K562 (cell line): Measurements from ENCODE around the gene MED20. TPM values are rescaled to one million over a fixed set of nuclear protein-coding genes. Genes with fewer than 3 reads are reported as not detected.

Source experiments
- BCLAF1 ChIP-seq, 2 experiments: fragments of 450-650 bp in 1 of 2; IDR thresholded peaks; 2 replicates each; pipeline ENCODE4 v1.6.1; 2011 to 2017; ENCODE audit warnings: low read depth in 2 of 2, antibody characterized with exemption in 1 of 2, borderline replicate concordance in 1 of 2, low read length in 1 of 2, mild to moderate bottlenecking in 1 of 2, mixed read lengths in 1 of 2; ENCODE audit not compliant: control insufficient read depth in 1 of 2
- CREB3 ChIP-seq: fragments of 450-650 bp; conservative IDR thresholded peaks from 2 replicates; pipeline ENCODE4 v1.6.1; 2016; ENCODE audit warnings: missing genetic modification characterization, low read depth, mild to moderate bottlenecking, missing compliant biosample characterization, moderate library complexity
- DEAF1 ChIP-seq: fragments of 450-650 bp; formaldehyde crosslinking; IDR thresholded peaks from 2 replicates; pipeline ENCODE4 v1.4.0; 2020; ENCODE audit warnings: mild to moderate bottlenecking, moderate library complexity
- ELK3 ChIP-seq: fragments of 450-650 bp; formaldehyde crosslinking; IDR thresholded peaks from 2 replicates; pipeline ENCODE4 v1.4.0; 2020; ENCODE audit warnings: mild to moderate bottlenecking
- EP400 ChIP-seq: fragments of 450-650 bp; IDR thresholded peaks from 2 replicates; pipeline ENCODE4 v1.6.1; 2017; ENCODE audit warnings: antibody characterized with exemption, mild to moderate bottlenecking, moderate library complexity
- HDAC2 ChIP-seq: fragments of 450-650 bp; IDR thresholded peaks from 2 replicates; pipeline ENCODE4 v1.6.1; 2016; ENCODE audit warnings: mild to moderate bottlenecking
- KLF13 ChIP-seq: fragments of 450-650 bp; IDR thresholded peaks from 2 replicates; pipeline ENCODE4 v1.6.1; 2016; ENCODE audit warnings: missing genetic modification characterization, low read depth, mild to moderate bottlenecking, missing compliant biosample characterization, moderate library complexity, borderline replicate concordance
- MTF1 ChIP-seq: fragments of 250-450 bp; sonication (Bioruptor Pico); IDR thresholded peaks from 2 replicates; pipeline ENCODE4 v1.9.0; 2021; ENCODE audit warnings: moderate library complexity, mild to moderate bottlenecking, inconsistent platforms, borderline replicate concordance
- MYNN ChIP-seq, 2 experiments: sonication (generic); formaldehyde crosslinking in 1 of 2; IDR thresholded peaks; 2 replicates each; pipeline versions ENCODE4 v1.5.0 to v1.6.1; 2016 to 2020; ENCODE audit warnings: antibody characterized with exemption in 1 of 2, missing genetic modification reagents in 1 of 2
- PHB ChIP-seq: fragments of 250-450 bp; sonication (Bioruptor Pico); IDR thresholded peaks from 2 replicates; pipeline ENCODE4 v1.5.0; 2021
- POLR2AphosphoS5 ChIP-seq: IDR thresholded peaks from 2 replicates; pipeline ENCODE4 v1.6.1; 2011; ENCODE audit warnings: mild to moderate bottlenecking, low read depth, low read length, moderate library complexity; ENCODE audit not compliant: control insufficient read depth, insufficient read depth
- SMARCA4 ChIP-seq: fragments of 450-650 bp; IDR thresholded peaks from 2 replicates; pipeline ENCODE4 v1.6.1; 2016
- THAP7 ChIP-seq: fragments of 250-450 bp; sonication (Bioruptor Pico); IDR thresholded peaks from 2 replicates; pipeline ENCODE4 v1.5.0; 2021
- XRCC3 ChIP-seq: fragments of 450-650 bp; IDR thresholded peaks from 2 replicates; pipeline ENCODE4 v1.6.1; 2017; ENCODE audit warnings: mild to moderate bottlenecking, moderate library complexity
- ZC3H8 ChIP-seq: fragments of 450-650 bp; IDR thresholded peaks from 2 replicates; pipeline ENCODE4 v1.6.1; 2017
- ZNF212 ChIP-seq: fragments of 450-650 bp; formaldehyde crosslinking; IDR thresholded peaks from 2 replicates; pipeline ENCODE4 v1.4.0; 2020; ENCODE audit warnings: mild to moderate bottlenecking
- ZNF311 ChIP-seq: fragments of 250-450 bp; sonication (Bioruptor Pico); IDR thresholded peaks from 2 replicates; pipeline ENCODE4 v1.4.0; 2020; ENCODE audit warnings: mild to moderate bottlenecking, moderate library complexity
- ZNF408 ChIP-seq: fragments of 250-450 bp; sonication (Bioruptor Pico); IDR thresholded peaks from 2 replicates; pipeline ENCODE4 v1.4.0; 2020; ENCODE audit warnings: low read depth, mild to moderate bottlenecking, moderate library complexity
- polyA plus RNA-seq, 8 experiments: library from polyadenylated mRNA; depleted of rRNA in 4 of 8; stranded (reverse) in 5 of 8; unstranded in 3 of 8; fragments of >200 nt; fragmentation: Nextera tagmentation in 2 of 8; fragmentation: Illumina TruSeq in 1 of 8; extraction: Ambion mirVana in 2 of 8; extraction: Trizol in 1 of 8; gene quantifications; 2 replicates each; pipeline versions ENCODE4 v1.2.1 to v1.2.3, GENCODE V29; 2011 to 2014; ENCODE audit warnings: inconsistent platforms in 1 of 8, missing spikeins in 1 of 8
- total RNA-seq, 7 experiments: library from RNA; depleted of rRNA in 6 of 7; stranded (reverse); fragments of >200 nt in 6 of 7; fragmentation: Illumina TruSeq in 2 of 7; extraction: Trizol in 2 of 7; gene quantifications; 2 replicates each; pipeline versions ENCODE4 v1.2.1 to v1.2.3, GENCODE V29; 2011 to 2021; ENCODE audit warnings: low replicate concordance in 1 of 7

MED20 gene
- total and polyA plus RNA-seq, 9 of the 15 experiments (the other 6 are each of a cell fraction or from before 2014, with no cell fraction given): 27.3 to 80.9 (median 46.0) TPM

GRCh38 chr6:41939848-41940758 is 19.2 kb upstream of the MED20 start (continued):
- TF ChIP-seq POLR2AphosphoS5 (no peak), THAP7 (CRISPR knock-in tag) (0 out of 2 replicates have a peak, but pooled peaks have one; percentile 32), ZNF212 (CRISPR knock-in tag) (no peak), MYNN (IDR thresholded peaks at IDR 0.05) (no peak), MYNN (CRISPR knock-in tag; IDR thresholded peaks at IDR 0.05) (no peak), MTF1 (CRISPR knock-in tag) (no peak), ZC3H8 (no peak), EP400 (no peak; the same call in 1 of the 2 replicates), ZNF311 (CRISPR knock-in tag) (no peak), SMARCA4 (no peak; the same call in 1 of the 2 replicates), BCLAF1 (IDR thresholded peaks at IDR 0.05; ENCODE audit: borderline replicate concordance in 1 of 2, control insufficient read depth in 1 of 2, low read depth in 2 of 2, low read length in 1 of 2) (no peak), CREB3 (tag) (no peak), XRCC3 (no peak), ELK3 (no peak), ZNF408 (no peak), PHB (CRISPR knock-in tag) (no peak), DEAF1 (CRISPR knock-in tag) (no peak), HDAC2 (peak; percentile 30; the same call in 1 of the 2 replicates), KLF13 (0 out of 2 replicates have a peak, but pooled peaks have one; percentile 28)
